ENCODE measurements around the gene ARSB.
"Not testable (repeated sequence)": the region's sequence is repeated elsewhere in the genome, so short reads cannot be mapped to it uniquely, and the experiment has no call there.

The ARSB gene

GRCh38 chr5:78909224-78909983 is 75.7 kb downstream of the ARSB start:
- H3K4me1 ChIP-seq (ENCODE audit: control insufficient read depth, insufficient read depth, low read length); H3K9ac ChIP-seq (ENCODE audit: low read depth, low read length); H3K27me3 ChIP-seq (ENCODE audit: control insufficient read depth, insufficient read depth, low read length); H3K4me3 ChIP-seq (ENCODE audit: low read depth, low read length); H3K36me3 ChIP-seq (ENCODE audit: control insufficient read depth, insufficient read depth, low read length); H3K9me3 ChIP-seq (ENCODE audit: control insufficient read depth, insufficient read depth, low read length): not testable (repeated sequence)

DNA sequence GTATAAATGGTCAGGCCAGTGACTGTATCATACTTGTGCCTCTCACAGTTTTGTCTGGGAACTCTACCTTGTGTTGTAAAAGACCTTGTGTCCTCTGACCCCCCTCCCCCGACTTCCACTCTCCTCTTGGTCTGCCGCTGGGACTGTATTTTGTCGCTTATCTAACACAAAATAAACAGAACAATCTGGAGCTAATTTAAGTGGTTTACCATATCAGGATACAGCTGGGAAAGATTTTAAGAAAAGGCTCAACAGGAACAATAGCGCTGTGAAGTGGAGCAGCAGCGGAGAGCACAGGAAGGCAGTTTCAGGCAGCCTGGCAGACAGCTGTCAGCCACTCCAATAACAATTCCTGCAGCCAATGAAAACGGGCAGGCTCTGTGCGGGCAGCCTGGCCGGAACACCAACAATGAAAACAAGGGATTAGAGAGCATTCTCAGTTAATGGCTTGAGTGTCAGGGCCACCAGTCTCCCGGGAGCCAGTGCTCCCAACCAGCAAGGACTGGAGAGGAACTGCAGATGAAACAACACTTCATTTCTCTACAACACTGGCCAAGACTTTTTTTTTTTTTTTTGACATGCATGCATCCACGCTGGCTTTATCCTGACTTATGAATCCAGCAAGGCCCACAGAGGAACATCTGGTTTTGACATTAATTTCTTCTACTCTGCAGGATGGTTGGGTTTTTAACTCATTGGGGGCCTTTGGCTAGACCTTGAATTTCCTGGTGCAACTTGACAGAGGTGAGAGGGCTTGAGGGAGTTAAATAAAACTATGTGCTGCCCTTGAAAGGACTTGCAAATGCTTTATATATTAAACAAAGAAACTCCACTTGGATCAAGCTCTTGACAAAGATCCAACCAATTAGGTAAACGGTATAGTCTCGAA is 76.7 kb downstream of the ARSB start:
- peak overlapping the region; percentile 3 for H3K4me3 ChIP-seq (ENCODE audit: low read depth, low read length)

GRCh38 chr5:78907255-78907891 is 77.7 kb downstream of the ARSB start:
- Histone ChIP-seq H3K4me3 (ENCODE audit: low read depth, low read length) (no peak overlapping the region), H3K9me3 (ENCODE audit: control insufficient read depth, insufficient read depth, low read length) (no peaks in the 10 kb centered on the region), H3K9ac (ENCODE audit: low read depth, low read length) (no peak overlapping the region), H3K4me1 (ENCODE audit: control insufficient read depth, insufficient read depth, low read length) (peaks cover 8% of the 10 kb centered on the region), H3K27me3 (ENCODE audit: control insufficient read depth, insufficient read depth, low read length) (no peaks in the 10 kb centered on the region), H3K36me3 (ENCODE audit: control insufficient read depth, insufficient read depth, low read length) (no peaks in the 10 kb centered on the region)

More for the DNA sequence above, 76.7 kb downstream of the ARSB start:
- Histone ChIP-seq H3K36me3 (ENCODE audit: control insufficient read depth, insufficient read depth, low read length) (no peaks in the 10 kb centered on the region), H3K9me3 (ENCODE audit: control insufficient read depth, insufficient read depth, low read length) (no peaks in the 10 kb centered on the region), H3K4me1 (ENCODE audit: control insufficient read depth, insufficient read depth, low read length) (peaks cover 8% of the 10 kb centered on the region), H3K27me3 (ENCODE audit: control insufficient read depth, insufficient read depth, low read length) (no peaks in the 10 kb centered on the region), H3K9ac (ENCODE audit: low read depth, low read length) (no peak overlapping the region)

- H3K9ac ChIP-seq (ENCODE audit: low read depth, low read length), result no peak overlapping the region
- H3K4me1 ChIP-seq (ENCODE audit: control insufficient read depth, insufficient read depth, low read length), result peaks cover 9% of the 10 kb centered on the region
- H3K4me3 ChIP-seq (ENCODE audit: low read depth, low read length), result no peak overlapping the region
- H3K36me3 ChIP-seq (ENCODE audit: control insufficient read depth, insufficient read depth, low read length), result no peaks in the 10 kb centered on the region
- no peaks in the 10 kb centered on the region for H3K27me3 ChIP-seq (ENCODE audit: control insufficient read depth, insufficient read depth, low read length)
- no peaks in the 10 kb centered on the region for H3K9me3 ChIP-seq (ENCODE audit: control insufficient read depth, insufficient read depth, low read length)
These were observed 79.8 kb downstream of the ARSB start for GRCh38 chr5:78905084-78905938.

GRCh38 chr5:78903861-78904260 is 81.2 kb downstream of the ARSB start:
- Histone ChIP-seq H3K36me3 (ENCODE audit: control insufficient read depth, insufficient read depth, low read length) (no peaks in the 10 kb centered on the region), H3K4me3 (ENCODE audit: low read depth, low read length) (no peak overlapping the region), H3K27me3 (ENCODE audit: control insufficient read depth, insufficient read depth, low read length) (no peaks in the 10 kb centered on the region), H3K4me1 (ENCODE audit: control insufficient read depth, insufficient read depth, low read length) (peaks cover 10% of the 10 kb centered on the region), H3K9ac (ENCODE audit: low read depth, low read length) (no peak overlapping the region), H3K9me3 (ENCODE audit: control insufficient read depth, insufficient read depth, low read length) (no peaks in the 10 kb centered on the region)

DNA sequence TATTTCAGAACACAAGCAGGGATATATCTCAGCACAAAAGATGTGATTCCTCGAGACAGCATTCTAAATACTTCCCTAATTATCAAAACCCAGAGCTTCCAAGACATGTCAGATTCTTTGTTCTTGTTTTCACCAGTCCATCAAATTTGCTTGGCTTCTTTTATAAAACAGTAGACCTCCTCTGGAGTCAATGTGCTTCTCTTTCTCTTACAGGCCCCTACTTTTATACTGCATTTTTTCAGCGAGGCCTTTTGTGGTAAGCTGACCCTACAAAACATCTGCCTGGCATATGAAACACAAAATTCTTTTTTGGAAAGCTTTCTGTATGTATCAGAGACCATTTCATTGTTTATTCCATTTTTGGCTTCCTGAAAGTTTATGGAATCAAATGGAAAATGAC is 81.8 kb downstream of the ARSB start:
- Histone ChIP-seq H3K4me3 (ENCODE audit: low read depth, low read length) (no peak overlapping the region), H3K36me3 (ENCODE audit: control insufficient read depth, insufficient read depth, low read length) (no peaks in the 10 kb centered on the region), H3K9ac (ENCODE audit: low read depth, low read length) (no peak overlapping the region)

DNA sequence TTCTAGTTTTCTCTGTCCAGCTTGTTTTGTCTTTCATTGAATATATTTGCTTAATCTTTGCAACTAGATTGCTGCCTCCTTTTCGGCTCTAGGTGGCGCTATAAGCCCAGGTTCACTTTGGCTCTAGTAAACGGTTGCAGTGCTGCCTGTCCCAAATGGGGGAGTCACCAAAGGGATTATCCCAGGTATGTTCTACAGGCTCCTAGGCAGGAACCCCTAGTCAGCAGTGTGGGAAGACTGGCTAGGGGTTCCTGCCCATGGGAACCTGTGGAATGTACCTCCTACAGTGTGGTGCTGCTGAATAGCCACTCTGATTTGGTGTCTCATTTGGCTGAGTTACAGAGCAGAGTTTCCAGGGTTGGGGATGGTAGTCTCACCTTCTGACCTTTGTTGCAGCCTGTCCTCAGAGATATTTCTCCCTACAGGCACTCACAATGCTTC is 85.2 kb downstream of the ARSB start:
- H3K4me3 ChIP-seq (ENCODE audit: low read depth, low read length), result no peak overlapping the region
- H3K27me3 ChIP-seq (ENCODE audit: control insufficient read depth, insufficient read depth, low read length), result no peaks in the 10 kb centered on the region
- no peak overlapping the region for H3K9ac ChIP-seq (ENCODE audit: low read depth, low read length)
- peaks cover 5% of the 10 kb centered on the region for H3K4me1 ChIP-seq (ENCODE audit: control insufficient read depth, insufficient read depth, low read length)
- H3K9me3 ChIP-seq (ENCODE audit: control insufficient read depth, insufficient read depth, low read length), result no peaks in the 10 kb centered on the region
- no peaks in the 10 kb centered on the region for H3K36me3 ChIP-seq (ENCODE audit: control insufficient read depth, insufficient read depth, low read length)

More for the DNA sequence above, 81.8 kb downstream of the ARSB start:
- no peaks in the 10 kb centered on the region for H3K27me3 ChIP-seq (ENCODE audit: control insufficient read depth, insufficient read depth, low read length)
- no peaks in the 10 kb centered on the region for H3K9me3 ChIP-seq (ENCODE audit: control insufficient read depth, insufficient read depth, low read length)
- H3K4me1 ChIP-seq (ENCODE audit: control insufficient read depth, insufficient read depth, low read length), result peaks cover 8% of the 10 kb centered on the region

- H3K9me3 ChIP-seq (ENCODE audit: control insufficient read depth, insufficient read depth, low read length), result no peaks in the 10 kb centered on the region
- no peak overlapping the region for H3K4me3 ChIP-seq (ENCODE audit: low read depth, low read length)
- H3K27me3 ChIP-seq (ENCODE audit: control insufficient read depth, insufficient read depth, low read length), result no peaks in the 10 kb centered on the region
- H3K4me1 ChIP-seq (ENCODE audit: control insufficient read depth, insufficient read depth, low read length), result peaks cover 5% of the 10 kb centered on the region
- no peak overlapping the region for H3K9ac ChIP-seq (ENCODE audit: low read depth, low read length)
- no peaks in the 10 kb centered on the region for H3K36me3 ChIP-seq (ENCODE audit: control insufficient read depth, insufficient read depth, low read length)
These were observed 89.0 kb downstream of the ARSB start for GRCh38 chr5:78896132-78896531.

DNA sequence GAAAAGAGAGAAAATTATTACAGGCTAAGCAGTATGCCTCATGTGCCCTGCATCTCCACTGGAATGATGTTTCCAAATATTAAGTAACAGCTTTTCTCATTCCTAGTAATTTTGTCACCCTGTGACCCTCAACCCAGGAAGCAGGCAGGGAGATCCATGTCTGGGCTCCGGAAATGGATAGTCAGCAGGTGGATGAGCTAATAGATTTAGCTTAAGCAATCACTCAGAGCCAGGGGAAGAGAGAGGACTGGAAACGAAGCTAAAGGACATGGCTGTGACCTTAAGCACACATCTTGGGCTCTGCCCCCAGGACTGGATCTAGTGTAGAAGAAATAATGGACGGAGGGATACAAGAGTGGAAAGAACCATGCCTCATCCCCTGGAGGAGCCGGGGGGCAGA is 89.5 kb downstream of the ARSB start:
- Histone ChIP-seq H3K36me3 (ENCODE audit: control insufficient read depth, insufficient read depth, low read length) (no peaks in the 10 kb centered on the region), H3K4me3 (ENCODE audit: low read depth, low read length) (no peak overlapping the region), H3K27me3 (ENCODE audit: control insufficient read depth, insufficient read depth, low read length) (no peaks in the 10 kb centered on the region), H3K9ac (ENCODE audit: low read depth, low read length) (no peak overlapping the region), H3K9me3 (ENCODE audit: control insufficient read depth, insufficient read depth, low read length) (no peaks in the 10 kb centered on the region), H3K4me1 (ENCODE audit: control insufficient read depth, insufficient read depth, low read length) (peaks cover 5% of the 10 kb centered on the region)

- no peak overlapping the region for H3K4me3 ChIP-seq (ENCODE audit: low read depth, low read length)
- no peaks in the 10 kb centered on the region for H3K27me3 ChIP-seq (ENCODE audit: control insufficient read depth, insufficient read depth, low read length)
- no peaks in the 10 kb centered on the region for H3K9me3 ChIP-seq (ENCODE audit: control insufficient read depth, insufficient read depth, low read length)
- H3K9ac ChIP-seq (ENCODE audit: low read depth, low read length), result no peak overlapping the region
- no peaks in the 10 kb centered on the region for H3K36me3 ChIP-seq (ENCODE audit: control insufficient read depth, insufficient read depth, low read length)
- no peaks in the 10 kb centered on the region for H3K4me1 ChIP-seq (ENCODE audit: control insufficient read depth, insufficient read depth, low read length)
These were observed 91.0 kb downstream of the ARSB start for GRCh38 chr5:78893940-78894677.

Measured in iPS-15b (cell line).